Duodenal mucosa (tissue), 2 donors: Measurements from ENCODE around the gene IKZF3.
"Not testable (repeated sequence)": the region's sequence is repeated elsewhere in the genome, so short reads cannot be mapped to it uniquely, and the experiment has no call there.

Source experiments
- H3K27ac ChIP-seq: one replicate; pipeline ENCODE4 v1.7.0; 2013; ENCODE audit warnings: low read depth, low read length
- H3K27me3 ChIP-seq, 2 donors: one replicate each; pipeline ENCODE4 v1.7.0; 2013; ENCODE audit warnings: low read length in 2 of 2, control low read depth in 1 of 2; ENCODE audit not compliant: insufficient read depth in 2 of 2, control insufficient read depth in 1 of 2
- H3K36me3 ChIP-seq, 2 donors: one replicate each; pipeline ENCODE4 v1.7.0; 2013; ENCODE audit warnings: low read length in 2 of 2, control low read depth in 1 of 2; ENCODE audit not compliant: insufficient read depth in 2 of 2, control insufficient read depth in 1 of 2
- H3K4me1 ChIP-seq, 2 donors: one replicate each; pipeline ENCODE4 v1.7.0; 2013; ENCODE audit warnings: low read length in 2 of 2, control low read depth in 1 of 2; ENCODE audit not compliant: insufficient read depth in 2 of 2, control insufficient read depth in 1 of 2
- H3K4me3 ChIP-seq, 2 donors: one replicate each; pipeline ENCODE4 v1.7.0; 2013; ENCODE audit warnings: low read length in 2 of 2, low read depth in 1 of 2
- H3K9ac ChIP-seq, 2 donors: one replicate each; pipeline ENCODE4 v1.7.0; 2013; ENCODE audit warnings: low read length in 2 of 2, low read depth in 1 of 2
- H3K9me3 ChIP-seq, 2 donors: one replicate each; pipeline ENCODE4 v1.7.0; 2013; ENCODE audit warnings: low read length in 2 of 2, control low read depth in 1 of 2; ENCODE audit not compliant: control insufficient read depth in 1 of 2

IKZF3 gene

GRCh38 chr17:39772415-39772814 lies 91.7 kb downstream of the IKZF3 start:
- Histone ChIP-seq H3K4me3 (no peak overlapping the region), H3K36me3 (no peaks in the 10 kb centered on the region), H3K4me1 (peaks cover 6 to 13% of the 10 kb centered on the region in 2 donors), H3K9me3 (no peaks in the 10 kb centered on the region), H3K27me3 (no peaks in the 10 kb centered on the region), H3K27ac (no peak overlapping the region), H3K9ac (no peak overlapping the region)

GRCh38 chr17:39769974-39770587 lies 94.0 kb downstream of the IKZF3 start:
- H3K4me3 ChIP-seq: no peak overlapping the region
- H3K36me3 ChIP-seq: peaks cover 0 to 3% of the 10 kb centered on the region in 2 donors
- peaks cover 0 to 6% of the 10 kb centered on the region in 2 donors for H3K27me3 ChIP-seq
- no peak overlapping the region for H3K9ac ChIP-seq
- H3K9me3 ChIP-seq: no peaks in the 10 kb centered on the region
- peaks cover 10 to 13% of the 10 kb centered on the region in 2 donors for H3K4me1 ChIP-seq
- no peak overlapping the region for H3K27ac ChIP-seq

- Histone ChIP-seq H3K4me1 (peaks cover 10 to 13% of the 10 kb centered on the region in 2 donors), H3K27ac (no peak overlapping the region), H3K4me3 (no peak overlapping the region), H3K36me3 (peaks cover 0 to 3% of the 10 kb centered on the region in 2 donors), H3K9me3 (no peaks in the 10 kb centered on the region), H3K27me3 (peaks cover 0 to 6% of the 10 kb centered on the region in 2 donors), H3K9ac (no peak overlapping the region)
Observed at GRCh38 chr17:39767147-39767546, 97.0 kb downstream of the IKZF3 start.

GRCh38 chr17:39765766-39766165 lies 98.3 kb downstream of the IKZF3 start:
- no peaks in the 10 kb centered on the region for H3K9me3 ChIP-seq
- no peak overlapping the region for H3K9ac ChIP-seq
- H3K27ac ChIP-seq: no peak overlapping the region
- H3K4me1 ChIP-seq: peaks cover 10 to 13% of the 10 kb centered on the region in 2 donors
- peaks cover 0 to 3% of the 10 kb centered on the region in 2 donors for H3K36me3 ChIP-seq
- no peak overlapping the region for H3K4me3 ChIP-seq
- H3K27me3 ChIP-seq: peaks cover 0 to 6% of the 10 kb centered on the region in 2 donors

GRCh38 chr17:39765175-39765574 lies 98.9 kb downstream of the IKZF3 start:
- H3K4me1 ChIP-seq: peaks cover 10% of the 10 kb centered on the region in 2 donors
- peaks cover 0 to 3% of the 10 kb centered on the region in 2 donors for H3K36me3 ChIP-seq
- H3K4me3 ChIP-seq: no peak overlapping the region
- no peaks in the 10 kb centered on the region for H3K9me3 ChIP-seq
- H3K27me3 ChIP-seq: peaks cover 0 to 6% of the 10 kb centered on the region in 2 donors
- no peak overlapping the region for H3K27ac ChIP-seq
- no peak overlapping the region for H3K9ac ChIP-seq

- not testable (repeated sequence) for H3K4me3 ChIP-seq, H3K9ac ChIP-seq, H3K9me3 ChIP-seq, H3K27ac ChIP-seq, H3K36me3 ChIP-seq, H3K27me3 ChIP-seq
- peaks cover 3 to 10% of the 10 kb centered on the region in 2 donors for H3K4me1 ChIP-seq
Observed at GRCh38 chr17:39764171-39764570, 99.9 kb downstream of the IKZF3 start.

GRCh38 chr17:39763051-39763820 lies 100.9 kb downstream of the IKZF3 start:
- H3K9me3 ChIP-seq: no peaks in the 10 kb centered on the region
- no peak overlapping the region for H3K4me3 ChIP-seq
- no peak overlapping the region for H3K9ac ChIP-seq
- H3K36me3 ChIP-seq: peaks cover 0 to 3% of the 10 kb centered on the region in 2 donors
- H3K27ac ChIP-seq: no peak overlapping the region
- H3K27me3 ChIP-seq: peaks cover 0 to 6% of the 10 kb centered on the region in 2 donors
- H3K4me1 ChIP-seq: peaks cover 4 to 8% of the 10 kb centered on the region in 2 donors

- H3K9me3 ChIP-seq: no peaks in the 10 kb centered on the region
- H3K4me1 ChIP-seq: peaks cover 17 to 20% of the 10 kb centered on the region in 2 donors
- no peak overlapping the region for H3K4me3 ChIP-seq
- H3K36me3 ChIP-seq: peaks cover 0 to 3% of the 10 kb centered on the region in 2 donors
- H3K9ac ChIP-seq: no peak overlapping the region
- H3K27me3 ChIP-seq: peaks cover 0 to 6% of the 10 kb centered on the region in 2 donors
- no peak overlapping the region for H3K27ac ChIP-seq
Observed at GRCh38 chr17:39761861-39762496, 102.1 kb downstream of the IKZF3 start.

- Histone ChIP-seq H3K4me3 (no peak overlapping the region), H3K27ac (no peak overlapping the region), H3K4me1 (peaks cover 21 to 26% of the 10 kb centered on the region in 2 donors), H3K9ac (no peak overlapping the region), H3K9me3 (no peaks in the 10 kb centered on the region), H3K36me3 (no peaks in the 10 kb centered on the region), H3K27me3 (no peaks in the 10 kb centered on the region)
Observed at GRCh38 chr17:39759204-39759603, 104.9 kb downstream of the IKZF3 start.
